HCT116 (cell line): ENCODE data around the gene CALML4. TPM values are rescaled to one million over a fixed set of nuclear protein-coding genes. Genes with fewer than 3 reads are reported as not detected.

Experiments
- ATAC-seq: fragments of 200-7000 bp; cut with Tn5 transposase; 2 replicates; pipeline ENCODE4 v1.9.1; 2020; ENCODE audit warnings: mild to moderate bottlenecking, moderate library complexity
- BruUV-seq: library from RNA; stranded (reverse); fragments of 400-500 nt; replicated peaks from 2 replicates; lab custom pipeline; 2021; lab: Mats Ljungman, UMichigan
- CTCF ChIA-PET: fragments of 300-600 bp; sonication (Branson Sonifier 250); formaldehyde crosslinking; loops from one replicate; lab custom pipeline; 2021; ENCODE audit warnings: antibody characterized with exemption; lab: Charles Lee
- POLR2A ChIA-PET: fragments of 300-600, 350-600 bp; sonication (Branson Sonifier 250); formaldehyde crosslinking; loops from one replicate; lab custom pipeline; 2021; ENCODE audit warnings: antibody characterized with exemption; lab: Charles Lee
- RAD21 ChIA-PET, 2 experiments: fragments of 300-600 bp; sonication (Branson Sonifier 250); formaldehyde crosslinking; loops; one replicate each; lab custom pipeline; 2023; ENCODE audit warnings: low total read pairs in 2 of 2; ENCODE audit not compliant: uncharacterized antibody in 2 of 2, unreplicated experiment in 2 of 2, low non-redundant PET in 1 of 2; lab: Charles Lee
- DNase-seq: peaks from one replicate; pipeline ENCODE4 v3.0.0-alpha.2; 2010; ENCODE audit warnings: low read depth, low spot score
- H2AFZ ChIP-seq: fragments of 200-600 bp; shearing (Covaris generic), sonication (generic); 2 replicates; pipeline ENCODE4 v1.6.1; 2017; ENCODE audit warnings: low read depth, mixed run types, mixed read lengths, antibody characterized with exemption, low read length; ENCODE audit not compliant: poor library complexity, severe bottlenecking
- H3K27ac ChIP-seq: 2 replicates; pipeline ENCODE4 v1.5.1; 2012; ENCODE audit warnings: low read depth, low read length
- H3K27me3 ChIP-seq: fragments of 200-600 bp; sonication (generic); 2 replicates; pipeline ENCODE4 v1.6.1; 2016; ENCODE audit warnings: mixed run types, low read length, mixed read lengths; ENCODE audit not compliant: insufficient read depth
- H3K36me3 ChIP-seq, 2 experiments: fragments of 200-500 bp in 1 of 2; fragments of 200-600 bp in 1 of 2; sonication (Bioruptor generic) in 1 of 2; sonication (generic) in 1 of 2; 2 replicates each; pipeline versions ENCODE4 v1.5.1 to v1.6.1; 2014 to 2016; ENCODE audit warnings: low read length in 2 of 2, inconsistent platforms in 1 of 2, mixed read lengths in 1 of 2, mixed run types in 1 of 2; ENCODE audit not compliant: insufficient read depth in 2 of 2, control insufficient read depth in 1 of 2
- H3K4me1 ChIP-seq, 2 experiments: fragments of 200-600 bp in 1 of 2; sonication (generic) in 1 of 2; 2 replicates each; pipeline versions ENCODE4 v1.5.1 to v1.6.1; 2012 to 2017; ENCODE audit warnings: low read length in 2 of 2, inconsistent platforms in 1 of 2, mild to moderate bottlenecking in 1 of 2, mixed read lengths in 1 of 2, mixed run types in 1 of 2, moderate library complexity in 1 of 2; ENCODE audit not compliant: insufficient read depth in 2 of 2, control insufficient read depth in 1 of 2
- H3K4me2 ChIP-seq: fragments of 200-600 bp; sonication (generic); 2 replicates; pipeline ENCODE4 v1.6.1; 2017; ENCODE audit warnings: mixed run types, low read length, mixed read lengths
- H3K4me3 ChIP-seq, 2 experiments: fragments of 200-600 bp in 1 of 2; sonication (generic) in 1 of 2; replicated peaks in 1 of 2; 2 replicates each; pipeline ENCODE4 v1.5.1; 2011 to 2016; ENCODE audit warnings: low read length in 2 of 2, control low read depth in 1 of 2, low read depth in 1 of 2, mild to moderate bottlenecking in 1 of 2, mixed read lengths in 1 of 2, mixed run types in 1 of 2
- H3K79me2 ChIP-seq: fragments of 200-600 bp; sonication (generic); 2 replicates; pipeline ENCODE4 v1.6.1; 2017; ENCODE audit warnings: mild to moderate bottlenecking, mixed run types, low read length, moderate library complexity, mixed read lengths; ENCODE audit not compliant: insufficient read depth
- H3K9ac ChIP-seq: fragments of 200-600 bp; sonication (generic); 2 replicates; pipeline ENCODE4 v1.6.1; 2016; ENCODE audit warnings: low read length, mixed read lengths
- H3K9me2 ChIP-seq: fragments of 200-600 bp; sonication (generic), shearing (Covaris generic); 2 replicates; pipeline ENCODE4 v1.6.1; 2017; ENCODE audit warnings: mixed run types, mild to moderate bottlenecking, moderate library complexity; ENCODE audit not compliant: insufficient read depth
- H3K9me3 ChIP-seq, 2 experiments: fragments of 200-500 bp in 1 of 2; fragments of 200-600 bp in 1 of 2; sonication (Bioruptor generic) in 1 of 2; sonication (generic) in 1 of 2; 2 replicates each; pipeline ENCODE4 v1.6.1; 2014 to 2017; ENCODE audit warnings: low read length in 2 of 2, mixed read lengths in 2 of 2, inconsistent platforms in 1 of 2, low read depth in 1 of 2, mild to moderate bottlenecking in 1 of 2, mixed run types in 1 of 2, moderate library complexity in 1 of 2; ENCODE audit not compliant: control insufficient read depth in 1 of 2, insufficient read depth in 1 of 2
- H4K20me1 ChIP-seq: fragments of 200-600 bp; sonication (generic), shearing (Covaris generic); 2 replicates; pipeline ENCODE4 v1.6.1; 2017; ENCODE audit warnings: mixed run types, mild to moderate bottlenecking, moderate library complexity; ENCODE audit not compliant: insufficient read depth
- intact Hi-C: fragments of 100-400 bp; cut with micrococcal nuclease; formaldehyde crosslinking; loops from 2 replicates; pipeline ENCODE4 v1.10.0; 2022
- total RNA-seq: library from RNA; stranded (reverse); gene quantifications from one replicate; pipeline ENCODE4 v1.2.1, GENCODE V29; 2021; ENCODE audit not compliant: unreplicated experiment
- TF ChIP-seq, protein P1 (sequence below): IDR thresholded peaks from 2 replicates; pipeline ENCODE4 v1.6.1; 2011; ENCODE audit warnings: mild to moderate bottlenecking, low read length, moderate library complexity; ENCODE audit not compliant: insufficient replicate concordance; ENCODE audit errors: extremely low read depth

The CALML4 gene
- total RNA-seq, 1 experiment from 2014 or later: 8.5 TPM

GRCh38 chr15:68230157-68231100 lies 25.3 kb upstream of the CALML4 start:
- BruUV-seq: TSS peak; percentile 86
- CTCF ChIA-PET: interaction anchor here (1.4 kb wide), 1 partner anchor 22 kb away, joined by 6 read pairs; no protein-coding TSS in a partner anchor

More at GRCh38 chr15:68230157-68231100, 25.3 kb upstream of the CALML4 start:
- no peaks in the 10 kb centered on the region for H4K20me1 ChIP-seq
- no peaks in the 10 kb centered on the region for H3K9me2 ChIP-seq
- no peak for ATAC-seq
- intact Hi-C loops: no loop called here
- no peaks in the 10 kb centered on the region for H3K36me3 ChIP-seq
- RAD21 ChIA-PET: no interaction called here
- TF ChIP-seq, protein P1, sequence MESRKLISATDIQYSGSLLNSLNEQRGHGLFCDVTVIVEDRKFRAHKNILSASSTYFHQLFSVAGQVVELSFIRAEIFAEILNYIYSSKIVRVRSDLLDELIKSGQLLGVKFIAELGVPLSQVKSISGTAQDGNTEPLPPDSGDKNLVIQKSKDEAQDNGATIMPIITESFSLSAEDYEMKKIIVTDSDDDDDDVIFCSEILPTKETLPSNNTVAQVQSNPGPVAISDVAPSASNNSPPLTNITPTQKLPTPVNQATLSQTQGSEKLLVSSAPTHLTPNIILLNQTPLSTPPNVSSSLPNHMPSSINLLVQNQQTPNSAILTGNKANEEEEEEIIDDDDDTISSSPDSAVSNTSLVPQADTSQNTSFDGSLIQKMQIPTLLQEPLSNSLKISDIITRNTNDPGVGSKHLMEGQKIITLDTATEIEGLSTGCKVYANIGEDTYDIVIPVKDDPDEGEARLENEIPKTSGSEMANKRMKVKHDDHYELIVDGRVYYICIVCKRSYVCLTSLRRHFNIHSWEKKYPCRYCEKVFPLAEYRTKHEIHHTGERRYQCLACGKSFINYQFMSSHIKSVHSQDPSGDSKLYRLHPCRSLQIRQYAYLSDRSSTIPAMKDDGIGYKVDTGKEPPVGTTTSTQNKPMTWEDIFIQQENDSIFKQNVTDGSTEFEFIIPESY: no peak
- TF ChIP-seq, all 23 proteins: peak for 0
- peaks cover 39% of the 10 kb centered on the region for H3K79me2 ChIP-seq
- peaks cover 10 to 32% of the 10 kb centered on the region in 2 experiments; a peak in 3 of 4 replicates for H3K4me1 ChIP-seq
- peak overlapping the region; percentile 78 for H2AFZ ChIP-seq
- no peaks in the 10 kb centered on the region for H3K9me3 ChIP-seq
- peak overlapping the region; percentile 58 for H3K27ac ChIP-seq
- peak overlapping the region; percentile 90 for H3K9ac ChIP-seq
- H3K4me3 ChIP-seq: peak overlapping the region; percentile 85 to 94
- POLR2A ChIA-PET: no interaction called here
- DNase-seq: no peak
- H3K4me2 ChIP-seq: peak overlapping the region; percentile 98
- H3K27me3 ChIP-seq: no peaks in the 10 kb centered on the region
